ENCODE measurements around the gene KAZN.

Gene KAZN

GRCh38 chr1:14887044-14887566 is 288.6 kb downstream of the KAZN start:
- no peak for DNase-seq (ENCODE audit: low spot score)

GRCh38 chr1:14887764-14888350 is 289.4 kb downstream of the KAZN start:
- DNase-seq (ENCODE audit: low spot score): no peak

DNA sequence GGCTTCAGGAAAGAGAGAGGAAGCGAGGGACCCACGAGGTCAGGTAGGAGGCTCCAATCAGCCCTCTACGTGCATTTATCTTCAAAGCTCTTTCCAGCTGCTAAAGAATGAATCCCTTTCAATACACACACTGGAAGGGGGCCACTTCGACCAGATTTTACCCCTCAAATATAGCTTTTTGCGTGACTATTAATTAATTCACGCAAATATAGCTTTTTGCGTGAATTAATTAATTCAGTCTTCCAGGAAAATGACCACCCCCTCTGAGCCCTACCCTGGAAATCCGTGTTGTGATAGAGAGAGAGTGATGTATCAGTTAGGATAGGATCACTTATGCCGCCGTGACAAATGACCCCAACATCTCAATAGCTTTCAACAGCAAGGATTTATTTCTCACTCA is 289.9 kb downstream of the KAZN start:
- no peak for DNase-seq (ENCODE audit: low spot score)

DNA sequence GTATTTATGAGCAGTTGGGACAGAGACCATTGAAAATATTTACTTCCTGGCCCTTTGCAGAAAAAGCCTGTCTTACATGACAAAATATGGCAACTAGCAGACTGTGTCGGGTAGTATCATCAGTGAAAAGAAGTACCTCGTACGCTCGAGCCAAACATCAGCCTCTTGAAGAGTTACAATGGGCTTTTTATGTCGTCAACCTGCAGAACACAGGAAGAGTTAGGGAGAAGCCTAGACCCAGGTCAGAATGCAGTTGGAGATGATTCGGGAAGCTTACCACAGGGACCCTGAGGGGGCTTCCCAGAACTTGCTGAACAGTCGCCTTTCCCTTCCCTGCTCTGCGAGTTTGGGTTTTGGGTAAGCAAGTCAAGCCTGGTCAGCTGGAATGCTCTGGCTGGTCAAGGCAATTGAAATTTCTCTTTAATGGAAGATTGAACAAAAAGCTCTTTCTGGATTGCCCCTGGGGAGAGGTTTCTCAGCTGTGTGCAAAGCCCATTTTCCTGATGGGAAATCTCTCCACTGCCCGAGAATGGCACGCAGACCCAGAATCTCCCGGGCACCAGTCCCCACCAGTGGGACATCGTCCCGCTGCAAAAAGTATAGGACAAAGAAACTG is 291.4 kb downstream of the KAZN start:
- DNase-seq (ENCODE audit: low spot score): no peak

DNA sequence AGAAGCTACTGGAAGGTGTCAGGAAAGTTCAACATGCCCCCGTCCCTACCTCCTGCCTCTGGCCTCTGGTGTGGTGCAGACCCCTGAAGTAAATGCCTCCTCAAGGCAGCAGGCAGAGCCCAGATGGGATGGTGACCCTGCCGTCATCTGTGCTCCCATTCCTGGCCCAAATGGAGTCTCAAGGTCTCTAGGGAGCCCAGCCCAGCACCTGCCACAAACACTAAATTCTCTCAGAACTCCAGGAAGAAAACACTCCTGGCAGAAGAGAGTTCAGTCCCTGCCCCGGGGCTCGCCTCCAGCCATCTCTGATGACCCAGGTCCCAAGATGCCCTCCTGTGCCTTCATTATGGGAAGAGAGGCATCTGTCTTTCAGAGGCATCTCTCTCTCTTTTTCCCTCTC is 293.5 kb downstream of the KAZN start:
- no peak for DNase-seq (ENCODE audit: low spot score)

DNA sequence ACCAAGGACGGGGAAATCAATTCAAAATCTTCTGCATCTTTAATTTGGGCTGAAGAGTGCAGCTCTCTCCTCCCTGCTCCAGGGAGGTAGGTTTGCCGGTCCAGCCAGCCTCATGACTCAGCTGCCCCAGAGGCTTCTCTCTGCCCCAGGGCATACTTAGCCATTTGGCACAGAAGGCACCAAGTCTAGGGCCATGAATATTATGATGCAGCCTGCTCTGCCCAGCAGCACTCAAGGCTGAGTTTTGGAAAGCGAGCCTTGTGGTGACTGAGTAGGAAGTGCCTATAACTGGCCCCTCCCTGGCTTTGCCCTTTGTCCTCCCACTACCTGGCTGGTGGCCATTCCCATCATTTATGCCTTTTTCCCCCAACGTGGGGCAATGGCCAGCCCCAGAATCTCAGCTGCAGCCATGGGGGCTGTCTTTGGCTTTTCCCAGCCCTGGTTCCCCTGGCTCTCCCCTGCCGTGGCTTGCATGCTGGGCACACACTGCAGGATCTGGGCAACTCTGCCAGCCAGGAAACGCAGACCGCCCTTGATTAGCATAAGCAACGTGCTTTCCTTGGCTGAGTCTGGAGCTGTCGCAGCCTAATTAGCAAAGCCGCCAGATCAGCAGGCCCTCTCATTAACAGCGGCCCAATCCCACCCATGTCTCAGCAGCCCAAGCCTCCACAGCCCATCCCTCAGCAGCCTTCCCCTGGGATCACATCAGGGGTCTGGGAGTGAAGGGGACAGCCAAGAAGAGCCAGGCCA is 296.5 kb downstream of the KAZN start:
- no peak for DNase-seq (ENCODE audit: low spot score)

GRCh38 chr1:14895727-14896126 is 297.2 kb downstream of the KAZN start:
- no peak for DNase-seq (ENCODE audit: low spot score)

GRCh38 chr1:14896381-14897079 is 298.0 kb downstream of the KAZN start:
- no peak for DNase-seq (ENCODE audit: low spot score)

DNA sequence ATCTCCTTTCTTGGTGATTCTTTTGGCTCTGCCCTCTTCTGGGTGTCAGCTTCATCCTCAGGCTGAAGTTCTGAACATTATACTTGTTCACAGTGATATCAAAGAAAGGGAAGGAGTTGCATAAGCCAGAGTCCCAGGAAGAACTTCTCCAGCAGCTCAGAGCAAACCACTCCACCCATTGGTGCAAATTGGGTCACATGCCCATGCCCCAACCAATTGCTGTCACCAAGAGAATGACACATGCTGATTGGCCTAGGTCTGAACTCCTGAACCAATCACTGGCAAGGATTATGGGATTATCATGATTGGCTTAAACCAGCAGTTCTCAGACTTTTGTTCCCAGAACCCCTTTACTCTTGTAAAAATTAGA is 298.6 kb downstream of the KAZN start:
- DNase-seq (ENCODE audit: low spot score): no peak

- DNase-seq (ENCODE audit: low spot score): no peak
These were observed 299.1 kb downstream of the KAZN start for GRCh38 chr1:14897547-14897946.

GRCh38 chr1:14897997-14898645 is 299.6 kb downstream of the KAZN start:
- DNase-seq (ENCODE audit: low spot score): no peak

- DNase-seq (ENCODE audit: low spot score): no peak
These were observed 301.2 kb downstream of the KAZN start for GRCh38 chr1:14899686-14900085.

DNA sequence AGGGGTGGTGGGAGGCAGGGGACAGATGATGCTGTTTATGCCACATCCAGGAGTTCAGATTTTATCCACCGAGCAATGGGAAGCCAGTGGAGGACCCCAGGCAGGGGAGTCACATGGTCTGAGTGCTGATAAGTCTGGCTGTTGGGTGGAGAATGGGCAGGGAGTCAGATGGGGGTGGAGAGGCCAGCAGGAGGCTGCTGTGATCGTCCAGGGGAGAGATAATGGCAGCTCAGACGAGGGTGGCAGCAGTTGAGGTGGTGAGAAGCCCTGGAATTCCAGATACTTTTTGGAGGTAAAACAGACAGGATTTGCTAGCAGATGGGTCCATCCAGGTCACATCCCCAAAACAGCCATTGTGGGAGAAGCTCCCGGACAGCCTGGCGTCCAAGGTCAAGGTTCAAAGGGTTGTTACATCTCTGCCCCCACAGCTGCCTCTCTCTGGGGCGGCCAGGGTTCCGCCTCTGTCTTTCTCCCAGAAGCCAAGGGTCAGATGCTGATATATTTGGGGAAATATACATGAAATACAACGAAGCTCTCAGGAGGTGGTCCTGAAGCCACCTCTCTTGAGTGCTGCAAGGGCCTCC is 303.0 kb downstream of the KAZN start:
- DNase-seq (ENCODE audit: low spot score): no peak

- no peak for DNase-seq (ENCODE audit: low spot score)
These were observed 305.4 kb downstream of the KAZN start for GRCh38 chr1:14903922-14904321.

GRCh38 chr1:14906665-14907064 is 308.2 kb downstream of the KAZN start:
- no peak for DNase-seq (ENCODE audit: low spot score)

DNA sequence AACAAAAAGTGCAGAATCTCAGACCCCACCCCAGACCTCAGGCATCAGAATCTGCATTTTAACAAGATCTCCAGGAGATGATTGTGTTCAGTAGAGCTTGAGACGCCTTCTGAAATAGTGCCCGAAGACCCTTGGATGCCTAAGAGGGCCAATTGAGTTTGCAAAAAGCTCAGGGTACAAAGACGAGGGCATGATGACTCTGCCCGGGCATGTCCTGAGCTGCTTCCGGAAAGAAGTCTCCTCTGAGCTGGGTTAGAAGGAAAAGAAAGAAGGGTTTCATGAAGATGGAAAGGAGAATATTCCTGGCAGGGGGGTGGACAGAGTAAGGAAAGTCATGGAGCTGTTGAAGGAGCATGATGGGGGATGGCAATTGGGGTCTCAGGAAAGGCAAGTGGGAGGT is 308.9 kb downstream of the KAZN start:
- DNase-seq (ENCODE audit: low spot score): no peak

DNA sequence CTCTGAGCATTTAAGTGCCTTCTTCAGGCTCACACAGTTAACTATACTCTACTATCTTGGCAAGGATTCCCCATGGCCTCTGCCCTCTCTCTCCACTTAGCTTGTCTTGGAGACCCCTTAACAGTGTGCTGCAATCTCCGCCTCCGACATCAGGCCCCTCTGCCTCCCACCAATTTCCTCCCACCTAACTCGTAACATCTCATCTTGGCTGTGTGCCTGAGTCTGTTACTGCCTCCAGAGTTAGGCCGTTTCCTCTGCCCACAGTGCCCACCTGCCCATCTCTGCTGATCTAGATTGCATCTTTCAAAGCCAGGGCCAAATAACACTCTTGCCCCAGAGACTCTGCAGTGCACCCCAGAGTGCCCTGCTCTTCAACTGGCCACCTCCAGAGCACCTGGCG is 310.8 kb downstream of the KAZN start:
- DNase-seq (ENCODE audit: low spot score): no peak

DNA sequence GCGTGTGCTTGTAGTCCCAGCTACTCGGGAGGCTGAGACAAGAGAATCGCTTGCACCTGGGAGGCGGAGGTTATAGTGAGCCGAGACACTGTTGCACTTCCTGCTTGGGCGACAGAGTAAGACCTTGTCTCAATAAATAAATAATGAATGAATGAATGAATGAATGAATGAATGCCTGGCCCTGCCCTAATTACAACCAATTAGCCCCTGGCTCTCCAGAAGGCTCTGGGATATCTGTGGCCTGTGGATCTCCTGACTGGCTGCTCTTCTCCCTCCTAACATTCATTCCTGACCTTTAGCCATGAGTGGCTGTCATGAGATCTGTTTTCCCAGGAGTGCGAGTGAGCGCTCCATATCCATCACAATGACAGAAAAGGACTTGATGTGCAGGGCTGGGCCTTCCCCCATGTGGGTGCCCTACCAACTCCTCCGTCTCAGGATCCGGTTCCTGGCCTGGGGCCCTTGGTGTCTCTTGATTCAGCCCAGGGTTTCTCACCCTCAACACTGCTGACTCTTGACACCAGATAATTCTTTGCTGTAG is 311.5 kb downstream of the KAZN start:
- no peak for DNase-seq (ENCODE audit: low spot score)

- DNase-seq (ENCODE audit: low spot score): no peak
These were observed 312.7 kb downstream of the KAZN start for GRCh38 chr1:14910984-14911721.

- no peak for DNase-seq (ENCODE audit: low spot score)
These were observed 314.5 kb downstream of the KAZN start for GRCh38 chr1:14912839-14913481.

Measured in HuH-7.5 (cell line).